ENCODE data around the gene PHKB.
"Not testable (repeated sequence)": the region's sequence is repeated elsewhere in the genome, so short reads cannot be mapped to it uniquely, and the experiment has no call there.

PHKB gene

GRCh38 chr16:47511882-47512281 lies 50.8 kb downstream of the PHKB start:
- DNase-seq, result no peak

GRCh38 chr16:47519037-47519436 lies 57.9 kb downstream of the PHKB start:
- DNase-seq, result no peak

- DNase-seq, result no peak
Observed at GRCh38 chr16:47519546-47519945, 58.4 kb downstream of the PHKB start.

- DNase-seq, result no peak
Observed at GRCh38 chr16:47519996-47520679, 59.0 kb downstream of the PHKB start.

- no peak for DNase-seq
Observed at GRCh38 chr16:47523342-47524006, 62.3 kb downstream of the PHKB start.

- DNase-seq, result no peak
Observed at GRCh38 chr16:47524007-47524405, 62.9 kb downstream of the PHKB start.

GRCh38 chr16:47528431-47528830 lies 67.3 kb downstream of the PHKB start:
- no peak for DNase-seq

GRCh38 chr16:47533744-47534292 lies 72.7 kb downstream of the PHKB start:
- no peak for DNase-seq

GRCh38 chr16:47538472-47538871 lies 77.3 kb downstream of the PHKB start:
- no peak for DNase-seq

GRCh38 chr16:47539707-47540670 lies 78.9 kb downstream of the PHKB start:
- not testable (repeated sequence) for DNase-seq

- not testable (repeated sequence) for DNase-seq
Observed at GRCh38 chr16:47541135-47541534, 80.0 kb downstream of the PHKB start.

- DNase-seq, result not testable (repeated sequence)
Observed at GRCh38 chr16:47544255-47544654, 83.1 kb downstream of the PHKB start.

GRCh38 chr16:47551185-47551584 lies 90.1 kb downstream of the PHKB start:
- DNase-seq, result not testable (repeated sequence)

GRCh38 chr16:47551767-47552166 lies 90.6 kb downstream of the PHKB start:
- DNase-seq, result not testable (repeated sequence)

- no peak for DNase-seq
Observed at GRCh38 chr16:47553853-47554564, 92.9 kb downstream of the PHKB start.

- not testable (repeated sequence) for DNase-seq
Observed at GRCh38 chr16:47554587-47554986, 93.5 kb downstream of the PHKB start.

GRCh38 chr16:47561286-47561685 lies 100.2 kb downstream of the PHKB start:
- DNase-seq, result no peak

- DNase-seq, result no peak
Observed at GRCh38 chr16:47562366-47562765, 101.2 kb downstream of the PHKB start.

GRCh38 chr16:47565454-47565853 lies 104.3 kb downstream of the PHKB start:
- DNase-seq, result no peak

GRCh38 chr16:47567321-47567720 lies 106.2 kb downstream of the PHKB start:
- no peak for DNase-seq

GRCh38 chr16:47568351-47568750 lies 107.2 kb downstream of the PHKB start:
- DNase-seq, result no peak

- DNase-seq, result no peak
Observed at GRCh38 chr16:47571049-47571448, 109.9 kb downstream of the PHKB start.
